WERI-Rb-1 (cell line): ENCODE data around the gene FAM53A.

Experiments
- DNase-seq: peaks from one replicate; pipeline ENCODE4 v3.0.0-alpha.2; 2020
- H3K27ac ChIP-seq: fragments of 250-450 bp; sonication (Bioruptor Pico); 2 replicates; pipeline ENCODE4 v1.5.1; 2020; ENCODE audit warnings: mild to moderate bottlenecking, moderate library complexity
- H3K27me3 ChIP-seq: fragments of 250-450 bp; sonication (Bioruptor Pico); 2 replicates; pipeline ENCODE4 v1.5.1; 2021; ENCODE audit warnings: mild to moderate bottlenecking, low read depth, moderate library complexity; ENCODE audit not compliant: insufficient read depth, severe bottlenecking
- H3K36me3 ChIP-seq: fragments of 250-450 bp; sonication (Bioruptor Pico); 2 replicates; pipeline ENCODE4 v1.5.1; 2020; ENCODE audit warnings: mild to moderate bottlenecking, moderate library complexity
- H3K4me3 ChIP-seq: 2 replicates; pipeline ENCODE4 v1.5.1; 2011; ENCODE audit warnings: low read depth, mild to moderate bottlenecking, control low read depth, low read length
- H3K9me3 ChIP-seq: fragments of 250-450 bp; sonication (Bioruptor Pico); 2 replicates; pipeline ENCODE4 v1.5.1; 2021; ENCODE audit warnings: mild to moderate bottlenecking, moderate library complexity; ENCODE audit not compliant: severe bottlenecking
- CTCF ChIP-seq: IDR thresholded peaks from 2 replicates; pipeline ENCODE4 v1.5.1; 2011; ENCODE audit warnings: low read depth, mild to moderate bottlenecking, control low read depth, inconsistent platforms, low read length

FAM53A gene

GRCh38 chr4:1621526-1621925 lies 62.6 kb downstream of the FAM53A start:
- Histone ChIP-seq H3K36me3 (no peaks in the 10 kb centered on the region), H3K27me3 (no peaks in the 10 kb centered on the region), H3K9me3 (peaks cover 5% of the 10 kb centered on the region), H3K4me3 (no peak overlapping the region), H3K27ac (no peak overlapping the region)
- DNase-seq: no peak
- TF ChIP-seq CTCF: no peak

GRCh38 chr4:1619151-1619672 lies 64.9 kb downstream of the FAM53A start:
- DNase-seq: no peak
- H3K27ac ChIP-seq: no peak overlapping the region
- no peaks in the 10 kb centered on the region for H3K36me3 ChIP-seq
- H3K4me3 ChIP-seq: no peak overlapping the region
- H3K27me3 ChIP-seq: no peaks in the 10 kb centered on the region
- TF ChIP-seq CTCF: no peak
- peaks cover 2% of the 10 kb centered on the region for H3K9me3 ChIP-seq

GRCh38 chr4:1618438-1618837 lies 65.7 kb downstream of the FAM53A start:
- Histone ChIP-seq H3K27me3 (no peaks in the 10 kb centered on the region), H3K4me3 (no peak overlapping the region), H3K27ac (no peak overlapping the region), H3K9me3 (peaks cover 2% of the 10 kb centered on the region), H3K36me3 (no peaks in the 10 kb centered on the region)
- DNase-seq: no peak
- no peak for TF ChIP-seq CTCF

- H3K9me3 ChIP-seq: peaks cover 2% of the 10 kb centered on the region
- no peaks in the 10 kb centered on the region for H3K27me3 ChIP-seq
- no peak overlapping the region for H3K27ac ChIP-seq
- no peaks in the 10 kb centered on the region for H3K36me3 ChIP-seq
- TF ChIP-seq CTCF: no peak
- no peak overlapping the region for H3K4me3 ChIP-seq
- DNase-seq: no peak
Measured at GRCh38 chr4:1616557-1616930, 67.6 kb downstream of the FAM53A start.

- H3K27ac ChIP-seq: no peak overlapping the region
- TF ChIP-seq CTCF: no peak
- H3K4me3 ChIP-seq: no peak overlapping the region
- no peak for DNase-seq
- no peaks in the 10 kb centered on the region for H3K36me3 ChIP-seq
- no peaks in the 10 kb centered on the region for H3K27me3 ChIP-seq
- H3K9me3 ChIP-seq: peaks cover 2% of the 10 kb centered on the region
Measured at GRCh38 chr4:1615786-1616556, 68.1 kb downstream of the FAM53A start.
